HepG2 (cell line): ENCODE results near the gene MCF2L. TPM values are rescaled to one million over a fixed set of nuclear protein-coding genes. Genes with fewer than 3 reads are reported as not detected.
A peak's percentile ranks its signal among the peaks of the same experiment; 100 is the strongest.

Experiments
- AKAP8 ChIP-seq: sonication (generic); formaldehyde crosslinking; IDR thresholded peaks from 2 replicates; pipeline ENCODE4 v1.5.1; 2020; ENCODE audit warnings: mild to moderate bottlenecking, missing genetic modification reagents
- FOXK1 ChIP-seq: sonication (generic); formaldehyde crosslinking; IDR thresholded peaks from 2 replicates; pipeline ENCODE4 v1.4.0; 2020; ENCODE audit warnings: low read depth, missing genetic modification reagents, borderline replicate concordance
- FOXK2 ChIP-seq: fragments of 450-650 bp; IDR thresholded peaks from 2 replicates; pipeline ENCODE4 v1.6.1; 2016
- GATAD2A ChIP-seq: IDR thresholded peaks from 2 replicates; pipeline ENCODE4 v1.6.1; 2016
- HOXA7 ChIP-seq: sonication (generic); formaldehyde crosslinking; IDR thresholded peaks from 2 replicates; pipeline ENCODE4 v1.8.1; 2022; ENCODE audit warnings: mild to moderate bottlenecking, missing genetic modification reagents, moderate library complexity
- MAZ ChIP-seq, 2 experiments: sonication (generic) in 1 of 2; formaldehyde crosslinking in 1 of 2; IDR thresholded peaks; 2 replicates each; pipeline versions ENCODE4 v1.5.0 to v1.6.1; 2012 to 2020; ENCODE audit warnings: low read depth in 2 of 2, mild to moderate bottlenecking in 2 of 2, borderline replicate concordance in 1 of 2, improper control_type of control experiment in 1 of 2, low read length in 1 of 2, missing genetic modification reagents in 1 of 2, moderate library complexity in 1 of 2
- MTF2 ChIP-seq: sonication (generic); formaldehyde crosslinking; IDR thresholded peaks from 2 replicates; pipeline ENCODE4 v1.5.0; 2020; ENCODE audit warnings: missing genetic modification reagents, borderline replicate concordance
- PAF1 ChIP-seq: IDR thresholded peaks from 2 replicates; pipeline ENCODE4 v1.6.1; 2016; ENCODE audit warnings: missing genetic modification reagents, missing compliant biosample characterization
- REXO4 ChIP-seq: sonication (generic); formaldehyde crosslinking; IDR thresholded peaks from 2 replicates; pipeline ENCODE4 v1.8.0; 2022; ENCODE audit warnings: missing genetic modification reagents, mild to moderate bottlenecking, borderline replicate concordance
- SALL1 ChIP-seq: sonication (generic); formaldehyde crosslinking; IDR thresholded peaks from 2 replicates; pipeline ENCODE4 v1.8.0; 2022; ENCODE audit warnings: mild to moderate bottlenecking, missing genetic modification reagents
- SETDB1 ChIP-seq: sonication (generic); formaldehyde crosslinking; IDR thresholded peaks from 2 replicates; pipeline ENCODE4 v1.5.1; 2020; ENCODE audit warnings: missing genetic modification reagents, mild to moderate bottlenecking, borderline replicate concordance
- SMAD9 ChIP-seq: sonication (generic); formaldehyde crosslinking; IDR thresholded peaks from 2 replicates; pipeline ENCODE4 v1.5.1; 2020; ENCODE audit warnings: mild to moderate bottlenecking, missing genetic modification reagents
- ZC3H13 ChIP-seq: sonication (generic); formaldehyde crosslinking; IDR thresholded peaks from 2 replicates; pipeline ENCODE4 v1.8.1; 2023; ENCODE audit warnings: mild to moderate bottlenecking, missing genetic modification reagents, moderate library complexity
- ZFYVE20 ChIP-seq: sonication (generic); formaldehyde crosslinking; IDR thresholded peaks from 2 replicates; pipeline ENCODE4 v1.8.0; 2023; ENCODE audit warnings: low read depth, mild to moderate bottlenecking, moderate library complexity, missing genetic modification reagents, borderline replicate concordance
- ZNF484 ChIP-seq: sonication (generic); formaldehyde crosslinking; IDR thresholded peaks from 2 replicates; pipeline ENCODE4 v1.5.1; 2020; ENCODE audit warnings: mild to moderate bottlenecking, low read depth, missing genetic modification reagents, borderline replicate concordance
- ZNF510 ChIP-seq: sonication (generic); formaldehyde crosslinking; IDR thresholded peaks from 2 replicates; pipeline ENCODE4 v1.4.0; 2020; ENCODE audit warnings: low read depth, mild to moderate bottlenecking, missing genetic modification reagents
- ZNF530 ChIP-seq: sonication (generic); formaldehyde crosslinking; IDR thresholded peaks from 2 replicates; pipeline ENCODE4 v1.5.0; 2020; ENCODE audit warnings: low read depth, mild to moderate bottlenecking, missing genetic modification reagents
- polyA plus RNA-seq, 8 experiments: library from polyadenylated mRNA; depleted of rRNA in 3 of 8; stranded (reverse) in 7 of 8; unstranded in 1 of 8; fragments of >200 nt; fragmentation: Illumina TruSeq in 4 of 8; extraction: Trizol in 4 of 8; gene quantifications; 2 replicates each; pipeline versions ENCODE4 v1.2.1 to v1.2.3, GENCODE V29; 2011 to 2016; ENCODE audit warnings: low read depth in 4 of 8, missing spikeins in 1 of 8, mixed read lengths in 1 of 8; ENCODE audit not compliant: insufficient read depth in 1 of 8
- total RNA-seq, 5 experiments: library from RNA; depleted of rRNA; stranded (reverse); fragments of >200 nt; fragmentation: Illumina TruSeq; extraction: Trizol; gene quantifications; 2 replicates each; pipeline ENCODE4 v1.2.3, GENCODE V29; 2016; ENCODE audit warnings: low read depth in 1 of 5
- TF ChIP-seq, protein P1 (sequence below): sonication (generic); formaldehyde crosslinking; IDR thresholded peaks from 2 replicates; pipeline ENCODE4 v1.4.0; 2020; ENCODE audit warnings: missing genetic modification reagents
- TF ChIP-seq, protein P2 (sequence below): sonication (generic); formaldehyde crosslinking; IDR thresholded peaks from 2 replicates; pipeline ENCODE4 v1.5.0; 2020; ENCODE audit warnings: missing genetic modification reagents
- TF ChIP-seq, protein P3 (sequence below): sonication (generic); formaldehyde crosslinking; conservative IDR thresholded peaks from 2 replicates; pipeline ENCODE4 v1.4.0; 2020; ENCODE audit warnings: missing genetic modification reagents
- TF ChIP-seq, protein P4 (sequence below): sonication (generic); formaldehyde crosslinking; IDR thresholded peaks from 2 replicates; pipeline ENCODE4 v1.9.0; 2022; ENCODE audit warnings: missing genetic modification reagents, mild to moderate bottlenecking, borderline replicate concordance

The MCF2L gene
- total and polyA plus RNA-seq, 2 of the 13 experiments (the other 11 are each of a cell fraction or from before 2014, with no cell fraction given): 19.4 to 28.4 TPM

DNA sequence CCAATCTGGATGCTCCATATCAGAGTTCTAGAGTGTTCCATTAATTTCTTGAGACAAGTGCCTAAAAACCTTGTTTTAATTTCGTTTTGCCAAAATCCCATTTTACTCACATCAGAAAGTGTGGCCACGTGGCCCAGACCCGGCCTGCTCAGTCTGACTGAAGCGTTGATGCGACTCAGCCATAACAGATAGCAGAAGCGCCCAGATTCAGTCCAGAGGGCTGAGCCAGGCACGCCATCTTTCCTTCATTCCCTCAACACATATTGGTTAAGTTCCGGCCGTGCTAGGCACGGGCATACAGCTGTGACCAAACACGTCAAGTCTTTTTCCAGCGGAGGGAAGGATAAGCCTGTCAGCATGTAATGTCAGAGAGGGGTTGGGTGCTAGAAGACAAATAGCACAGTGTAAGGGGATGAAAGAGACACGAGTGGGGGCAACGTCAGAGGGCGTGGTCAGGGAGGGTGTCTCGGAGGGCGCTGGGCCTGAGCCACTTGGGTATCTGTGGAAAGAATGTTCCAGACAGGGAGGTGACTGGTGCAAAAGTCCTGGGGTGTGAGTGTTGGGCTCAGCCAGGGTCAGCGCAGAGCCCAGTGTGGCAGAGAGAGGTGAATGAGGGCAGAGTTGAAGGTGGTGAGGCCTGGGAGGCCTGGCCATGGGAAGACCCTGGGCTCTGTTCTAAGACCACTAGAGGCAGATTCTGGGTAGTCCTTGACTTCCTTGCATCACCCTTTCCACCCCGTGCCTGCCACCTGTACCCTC, 156.7 kb downstream of the MCF2L start (continued):
- no peak for TF ChIP-seq HOXA7 (CRISPR knock-in tag)
- TF ChIP-seq GATAD2A (CRISPR knock-in tag): no peak
- TF ChIP-seq ZFYVE20: no peak
- no peak for TF ChIP-seq SETDB1 (CRISPR knock-in tag)
- no peak for TF ChIP-seq ZNF510 (CRISPR knock-in tag)
- no peak for TF ChIP-seq ZNF484 (CRISPR knock-in tag)
- TF ChIP-seq, protein P1, sequence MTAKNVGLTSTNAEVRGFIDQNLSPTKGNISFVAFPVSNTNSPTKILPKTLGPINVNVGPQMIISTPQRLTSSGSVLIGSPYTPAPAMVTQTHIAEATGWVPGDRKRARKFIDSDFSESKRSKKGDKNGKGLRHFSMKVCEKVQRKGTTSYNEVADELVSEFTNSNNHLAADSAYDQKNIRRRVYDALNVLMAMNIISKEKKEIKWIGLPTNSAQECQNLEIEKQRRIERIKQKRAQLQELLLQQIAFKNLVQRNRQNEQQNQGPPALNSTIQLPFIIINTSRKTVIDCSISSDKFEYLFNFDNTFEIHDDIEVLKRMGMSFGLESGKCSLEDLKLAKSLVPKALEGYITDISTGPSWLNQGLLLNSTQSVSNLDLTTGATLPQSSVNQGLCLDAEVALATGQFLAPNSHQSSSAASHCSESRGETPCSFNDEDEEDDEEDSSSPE (CRISPR knock-in tag): no peak
- TF ChIP-seq ZC3H13 (CRISPR knock-in tag): peak; percentile 81
- TF ChIP-seq MAZ (IDR thresholded peaks at IDR 0.05; ENCODE audit: borderline replicate concordance, low read depth, low read length): no peak
- 0 out of 2 replicates have a peak, but pooled peaks have one; percentile 23 for TF ChIP-seq MAZ (CRISPR knock-in tag; IDR thresholded peaks at IDR 0.05; ENCODE audit: low read depth)
- TF ChIP-seq, protein P2, sequence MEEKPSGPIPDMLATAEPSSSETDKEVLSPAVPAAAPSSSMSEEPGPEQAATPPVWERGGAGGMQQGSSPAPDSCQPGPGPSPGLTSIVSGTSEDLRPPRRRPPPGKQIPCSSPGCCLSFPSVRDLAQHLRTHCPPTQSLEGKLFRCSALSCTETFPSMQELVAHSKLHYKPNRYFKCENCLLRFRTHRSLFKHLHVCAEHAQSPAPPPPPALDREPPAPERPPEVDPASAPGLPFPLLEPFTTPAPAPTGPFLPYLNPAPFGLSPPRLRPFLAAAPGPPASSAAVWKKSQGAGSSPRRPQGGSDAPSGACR (CRISPR knock-in tag): no peak
- TF ChIP-seq MTF2 (CRISPR knock-in tag): no peak
- no peak for TF ChIP-seq FOXK2
- no peak for TF ChIP-seq ZNF530
- TF ChIP-seq, protein P3, sequence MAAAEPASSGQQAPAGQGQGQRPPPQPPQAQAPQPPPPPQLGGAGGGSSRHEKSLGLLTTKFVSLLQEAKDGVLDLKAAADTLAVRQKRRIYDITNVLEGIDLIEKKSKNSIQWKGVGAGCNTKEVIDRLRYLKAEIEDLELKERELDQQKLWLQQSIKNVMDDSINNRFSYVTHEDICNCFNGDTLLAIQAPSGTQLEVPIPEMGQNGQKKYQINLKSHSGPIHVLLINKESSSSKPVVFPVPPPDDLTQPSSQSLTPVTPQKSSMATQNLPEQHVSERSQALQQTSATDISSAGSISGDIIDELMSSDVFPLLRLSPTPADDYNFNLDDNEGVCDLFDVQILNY: no peak
- TF ChIP-seq SMAD9 (CRISPR knock-in tag): no peak
- no peak for TF ChIP-seq FOXK1 (CRISPR knock-in tag)
- peak; percentile 10; the same call in 1 of the 2 replicates for TF ChIP-seq SALL1
- peak; percentile 53; the same call in 1 of the 2 replicates for TF ChIP-seq PAF1
- no peak for TF ChIP-seq REXO4 (CRISPR knock-in tag)
- TF ChIP-seq AKAP8 (CRISPR knock-in tag): 0 out of 2 replicates have a peak, but pooled peaks have one; percentile 41
- TF ChIP-seq, protein P4, sequence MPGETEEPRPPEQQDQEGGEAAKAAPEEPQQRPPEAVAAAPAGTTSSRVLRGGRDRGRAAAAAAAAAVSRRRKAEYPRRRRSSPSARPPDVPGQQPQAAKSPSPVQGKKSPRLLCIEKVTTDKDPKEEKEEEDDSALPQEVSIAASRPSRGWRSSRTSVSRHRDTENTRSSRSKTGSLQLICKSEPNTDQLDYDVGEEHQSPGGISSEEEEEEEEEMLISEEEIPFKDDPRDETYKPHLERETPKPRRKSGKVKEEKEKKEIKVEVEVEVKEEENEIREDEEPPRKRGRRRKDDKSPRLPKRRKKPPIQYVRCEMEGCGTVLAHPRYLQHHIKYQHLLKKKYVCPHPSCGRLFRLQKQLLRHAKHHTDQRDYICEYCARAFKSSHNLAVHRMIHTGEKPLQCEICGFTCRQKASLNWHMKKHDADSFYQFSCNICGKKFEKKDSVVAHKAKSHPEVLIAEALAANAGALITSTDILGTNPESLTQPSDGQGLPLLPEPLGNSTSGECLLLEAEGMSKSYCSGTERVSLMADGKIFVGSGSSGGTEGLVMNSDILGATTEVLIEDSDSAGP (CRISPR knock-in tag): peak; percentile 40; the same call in 1 of the 2 replicates
